Vagina (tissue), 2 donors: ENCODE measurements around the gene TENM4. TPM values are rescaled to one million over a fixed set of nuclear protein-coding genes. Genes with fewer than 3 reads are reported as not detected.

ENCODE experiments used
- DNase-seq, 2 donors: peaks; one replicate each; pipeline ENCODE4 v3.0.0-alpha.2; 2017; ENCODE audit errors: extremely low spot score in 2 of 2
- H3K27ac ChIP-seq: fragments of 200-600 bp; sonication (generic); one replicate; pipeline ENCODE4 v1.5.1; 2019
- H3K27me3 ChIP-seq: fragments of 200-600 bp; sonication (generic); one replicate; pipeline ENCODE4 v1.5.1; 2019
- H3K36me3 ChIP-seq, 2 donors: fragments of 200-600 bp; sonication (generic); one replicate each; pipeline ENCODE4 v1.5.1; 2017 to 2019
- H3K4me1 ChIP-seq: fragments of 200-600 bp; sonication (generic); one replicate; pipeline ENCODE4 v1.5.1; 2019
- H3K4me3 ChIP-seq, 2 donors: fragments of 200-600 bp; sonication (generic); 1 replicate in 1 of 2; 2 replicates in 1 of 2; pipeline ENCODE4 v1.5.1; 2016 to 2019
- H3K9me3 ChIP-seq: fragments of 200-600 bp; sonication (generic); one replicate; pipeline ENCODE4 v1.5.1; 2019
- CTCF ChIP-seq, 3 experiments: fragments of 450-650 bp in 2 of 3; fragments of 200-600 bp in 1 of 3; sonication (generic) in 1 of 3; IDR thresholded peaks; one replicate each; pipeline ENCODE4 v1.5.1; 2017 to 2019; ENCODE audit warnings: antibody characterized with exemption in 3 of 3, mild to moderate bottlenecking in 2 of 3, moderate library complexity in 2 of 3
- POLR2A ChIP-seq, 2 donors: fragments of 450-650 bp; IDR thresholded peaks; one replicate each; pipeline ENCODE4 v1.6.1; 2017; ENCODE audit warnings: antibody characterized with exemption in 2 of 2, mild to moderate bottlenecking in 2 of 2, moderate library complexity in 2 of 2
- POLR2AphosphoS5 ChIP-seq, 2 donors: sonication (generic); formaldehyde crosslinking; IDR thresholded peaks; one replicate each; pipeline ENCODE4 v1.9.0; 2017; ENCODE audit warnings: antibody characterized with exemption in 2 of 2, mild to moderate bottlenecking in 2 of 2, low read depth in 1 of 2; ENCODE audit not compliant: insufficient read depth in 1 of 2
- intact Hi-C: fragments of 100-400 bp; cut with DNase I; formaldehyde crosslinking; loops from one replicate; pipeline ENCODE4 v1.15.1; 2023
- total RNA-seq: library from RNA; depleted of rRNA; stranded (reverse); fragments of >200 nt; gene quantifications from one replicate; pipeline ENCODE4 v1.2.3, GENCODE V29; 2016

TENM4 gene
- total RNA-seq, 1 donor from 2014 or later, result 12.5 TPM

- no peaks in the 10 kb centered on the region for H3K36me3 ChIP-seq
- intact Hi-C loops, result no loop called here
- H3K9me3 ChIP-seq, result no peaks in the 10 kb centered on the region
- H3K4me1 ChIP-seq, result peaks cover 7% of the 10 kb centered on the region
- no peak for DNase-seq
- no peak for TF ChIP-seq CTCF (IDR thresholded peaks at IDR 0.05)
- TF ChIP-seq POLR2A (IDR thresholded peaks at IDR 0.05), result no peak
- H3K4me3 ChIP-seq, result no peak overlapping the region
- no peaks in the 10 kb centered on the region for H3K27me3 ChIP-seq
- no peak overlapping the region for H3K27ac ChIP-seq
These were observed 415.2 kb downstream of the TENM4 start for GRCh38 chr11:79025622-79026021.

GRCh38 chr11:79025097-79025496, 415.7 kb downstream of the TENM4 start:
- H3K4me3 ChIP-seq, result no peak overlapping the region
- TF ChIP-seq POLR2AphosphoS5 (IDR thresholded peaks at IDR 0.05; ENCODE audit: insufficient read depth in 1 of 2, low read depth in 1 of 2) (no peak), CTCF (IDR thresholded peaks at IDR 0.05) (no peak), POLR2A (IDR thresholded peaks at IDR 0.05) (no peak)
- H3K27ac ChIP-seq, result no peak overlapping the region
- no peaks in the 10 kb centered on the region for H3K36me3 ChIP-seq
- intact Hi-C loops, result no loop called here
- no peak for DNase-seq
- no peaks in the 10 kb centered on the region for H3K27me3 ChIP-seq
- H3K4me1 ChIP-seq, result peaks cover 1% of the 10 kb centered on the region
- no peaks in the 10 kb centered on the region for H3K9me3 ChIP-seq

GRCh38 chr11:79022265-79022664, 418.6 kb downstream of the TENM4 start:
- Histone ChIP-seq H3K9me3 (no peaks in the 10 kb centered on the region), H3K4me3 (no peak overlapping the region), H3K4me1 (no peaks in the 10 kb centered on the region), H3K27me3 (no peaks in the 10 kb centered on the region), H3K36me3 (no peaks in the 10 kb centered on the region), H3K27ac (no peak overlapping the region)
- intact Hi-C loops, result no loop called here
- TF ChIP-seq CTCF (IDR thresholded peaks at IDR 0.05) (no peak), POLR2AphosphoS5 (IDR thresholded peaks at IDR 0.05; ENCODE audit: insufficient read depth in 1 of 2, low read depth in 1 of 2) (no peak), POLR2A (IDR thresholded peaks at IDR 0.05) (no peak)
- no peak for DNase-seq

- H3K9me3 ChIP-seq, result no peaks in the 10 kb centered on the region
- H3K27ac ChIP-seq, result no peak overlapping the region
- H3K4me1 ChIP-seq, result no peaks in the 10 kb centered on the region
- H3K27me3 ChIP-seq, result no peaks in the 10 kb centered on the region
- no peaks in the 10 kb centered on the region for H3K36me3 ChIP-seq
- no peak for TF ChIP-seq POLR2A (IDR thresholded peaks at IDR 0.05)
- no peak for TF ChIP-seq POLR2AphosphoS5 (IDR thresholded peaks at IDR 0.05; ENCODE audit: insufficient read depth in 1 of 2, low read depth in 1 of 2)
- TF ChIP-seq CTCF (IDR thresholded peaks at IDR 0.05), result no peak
- intact Hi-C loops, result no loop called here
- H3K4me3 ChIP-seq, result no peak overlapping the region
- DNase-seq, result no peak
These were observed 419.2 kb downstream of the TENM4 start for GRCh38 chr11:79021601-79022000.

- Histone ChIP-seq H3K27me3 (no peaks in the 10 kb centered on the region), H3K27ac (no peak overlapping the region), H3K4me3 (no peak overlapping the region), H3K36me3 (no peaks in the 10 kb centered on the region), H3K9me3 (no peaks in the 10 kb centered on the region), H3K4me1 (no peaks in the 10 kb centered on the region)
- no peak for DNase-seq
- intact Hi-C loops, result no loop called here
- no peak for TF ChIP-seq CTCF (IDR thresholded peaks at IDR 0.05)
- no peak for TF ChIP-seq POLR2A (IDR thresholded peaks at IDR 0.05)
- no peak for TF ChIP-seq POLR2AphosphoS5 (IDR thresholded peaks at IDR 0.05; ENCODE audit: insufficient read depth in 1 of 2, low read depth in 1 of 2)
These were observed 420.9 kb downstream of the TENM4 start for GRCh38 chr11:79019975-79020374.
